Stimulated activated CD8-positive, alpha-beta memory T cell treated with anti-CD3 and anti-CD28 coated beads, Interleukin-7, amount 100 ng/mL, for 48 hours (primary cell): Measurements from ENCODE around the gene PRPF19.

Experiments
- DNase-seq, 2 donors: peaks; one replicate each; pipeline ENCODE4 v3.0.0-alpha.2; 2020; ENCODE audit warnings: low read depth in 1 of 2; ENCODE audit errors: extremely low read depth in 1 of 2

Gene PRPF19

DNA sequence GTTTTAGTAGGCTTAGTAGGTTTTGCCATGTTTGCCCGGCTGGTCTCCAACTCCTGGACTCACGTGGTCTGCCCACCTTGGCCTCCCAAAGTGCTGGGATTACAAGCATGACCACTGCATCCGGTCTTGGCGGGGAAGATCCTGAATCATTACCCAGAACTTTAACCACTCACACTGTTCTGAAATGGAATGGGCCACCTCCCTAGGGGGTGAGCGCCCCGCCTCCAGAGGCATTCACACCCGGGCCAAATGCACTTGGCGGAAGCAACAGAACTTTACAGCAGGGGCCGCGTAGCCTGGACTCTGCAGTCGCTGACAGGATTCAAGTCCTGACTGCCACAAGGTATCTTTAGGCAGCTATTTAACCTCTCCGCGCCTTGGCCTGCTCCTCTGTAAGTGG lies 59.1 kb downstream of the PRPF19 start:
- DNase-seq = no peak

DNA sequence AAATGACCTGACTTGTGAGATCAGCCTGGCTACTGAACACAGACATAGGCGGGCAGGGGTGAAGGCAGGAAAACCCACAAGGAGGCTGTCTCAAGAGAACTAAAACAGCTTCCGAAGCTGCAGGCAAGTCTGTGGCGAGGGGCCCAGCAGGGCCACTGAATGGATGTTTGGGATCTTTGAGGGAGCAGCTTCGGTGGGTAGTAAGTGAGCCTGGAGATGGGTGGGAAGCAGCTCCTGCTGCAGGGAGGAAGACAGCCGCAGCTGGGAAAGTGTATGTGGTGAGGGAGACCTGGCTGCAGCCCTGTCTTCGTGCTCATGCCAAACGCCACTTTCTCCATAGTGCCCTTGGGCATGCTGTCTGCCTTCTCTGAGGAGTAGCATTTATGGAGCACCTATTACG lies 61.0 kb downstream of the PRPF19 start:
- DNase-seq = no peak

DNA sequence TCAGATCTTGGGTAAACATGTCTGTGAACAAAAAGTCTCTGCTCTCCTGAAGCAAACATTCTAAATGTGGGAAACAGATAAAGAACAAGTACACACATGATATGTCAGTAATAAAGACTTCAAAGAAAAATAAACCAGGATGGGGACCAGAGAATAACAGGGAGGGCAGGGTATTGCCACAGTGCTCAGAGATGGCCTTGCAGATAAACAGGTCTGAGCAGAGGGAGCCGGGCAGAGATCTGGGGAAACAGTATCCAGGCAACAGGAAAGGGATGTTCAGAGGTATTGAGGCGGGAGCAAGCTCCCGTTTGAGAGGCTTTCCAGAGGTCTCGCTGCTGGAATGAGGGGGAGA lies 61.5 kb downstream of the PRPF19 start:
- DNase-seq = no peak

DNA sequence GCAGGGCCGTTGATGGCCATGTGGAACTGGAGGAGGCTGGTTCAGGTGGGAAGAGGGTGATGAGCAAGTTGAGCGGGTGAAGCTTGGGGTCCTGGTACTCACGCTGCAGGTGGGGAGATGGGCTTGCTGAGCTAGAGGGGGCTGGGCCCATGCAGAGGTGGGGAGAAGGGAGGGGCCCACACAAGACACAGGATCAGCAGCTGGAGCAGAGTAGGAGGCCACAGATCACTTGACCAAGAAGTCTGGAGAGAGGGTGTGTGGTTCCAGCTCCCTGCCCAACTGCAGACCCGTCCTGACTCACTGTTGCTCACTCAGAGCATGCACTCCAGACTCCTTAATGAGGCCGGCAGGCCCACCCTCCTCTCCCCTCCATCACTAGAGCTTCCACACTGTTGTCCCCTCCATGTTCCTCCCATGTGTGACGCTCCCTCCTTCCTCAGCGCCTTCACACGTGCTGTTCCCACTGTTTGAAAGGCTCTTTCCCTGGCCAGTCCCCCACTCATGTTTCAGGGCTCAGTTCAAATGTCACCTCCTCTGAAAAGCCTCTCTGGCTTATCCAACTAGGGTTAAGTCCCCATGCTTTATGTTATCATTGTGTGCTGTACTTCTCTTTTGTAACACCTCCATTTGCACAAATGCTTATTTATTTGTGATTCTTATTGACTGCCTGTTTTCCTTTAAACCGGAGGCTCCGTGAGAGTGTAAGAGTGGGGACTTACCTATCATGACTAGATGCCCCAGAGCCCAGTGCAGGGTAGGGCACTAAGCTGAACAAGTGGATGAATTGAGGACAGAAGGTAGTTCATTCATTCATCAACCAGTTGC lies 62.1 kb downstream of the PRPF19 start:
- no peak for DNase-seq

DNA sequence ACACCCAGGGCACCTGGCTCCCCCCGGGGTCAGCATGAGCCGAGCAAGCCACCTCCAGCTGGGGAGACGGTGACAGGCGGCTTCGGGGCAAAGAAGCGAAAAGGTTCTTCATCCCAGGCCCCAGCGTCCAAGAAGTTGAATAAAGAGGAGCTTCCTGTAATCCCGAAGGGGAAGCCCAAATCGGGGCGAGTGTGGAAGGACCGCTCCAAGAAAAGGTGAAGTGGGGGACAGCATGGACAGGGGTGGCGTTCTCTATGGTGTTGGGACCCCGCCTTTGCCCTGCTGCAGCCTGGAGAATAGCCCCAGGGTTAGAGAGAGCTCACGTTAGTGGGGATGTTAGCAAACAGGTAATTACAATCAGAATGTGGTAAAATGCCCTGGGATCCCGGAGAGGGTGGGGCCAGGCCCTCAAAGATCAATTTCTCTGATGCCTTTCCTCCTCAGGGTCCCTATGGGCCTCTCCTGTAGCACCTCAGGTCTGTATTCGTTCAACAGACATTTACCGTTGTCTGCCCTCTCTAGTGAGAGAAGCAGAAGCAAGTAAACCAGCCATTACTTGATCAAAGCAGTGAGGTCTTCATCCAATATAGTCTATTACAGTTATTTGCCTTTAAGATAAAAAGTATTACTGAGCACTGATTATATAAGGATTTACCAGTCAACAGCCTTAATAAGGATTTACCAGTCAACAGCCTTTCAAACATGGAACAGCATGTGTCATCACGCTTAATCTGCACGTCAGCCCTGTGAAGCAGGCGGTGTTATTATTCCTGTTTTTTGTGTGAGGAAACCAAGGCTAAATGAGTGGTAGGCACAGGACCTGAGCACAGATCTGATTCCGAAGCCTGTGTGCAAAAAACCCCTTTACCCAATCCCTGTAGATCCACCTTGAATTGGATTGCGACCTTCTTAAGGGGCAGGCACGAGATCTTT lies 63.5 kb downstream of the PRPF19 start:
- no peak for DNase-seq

DNA sequence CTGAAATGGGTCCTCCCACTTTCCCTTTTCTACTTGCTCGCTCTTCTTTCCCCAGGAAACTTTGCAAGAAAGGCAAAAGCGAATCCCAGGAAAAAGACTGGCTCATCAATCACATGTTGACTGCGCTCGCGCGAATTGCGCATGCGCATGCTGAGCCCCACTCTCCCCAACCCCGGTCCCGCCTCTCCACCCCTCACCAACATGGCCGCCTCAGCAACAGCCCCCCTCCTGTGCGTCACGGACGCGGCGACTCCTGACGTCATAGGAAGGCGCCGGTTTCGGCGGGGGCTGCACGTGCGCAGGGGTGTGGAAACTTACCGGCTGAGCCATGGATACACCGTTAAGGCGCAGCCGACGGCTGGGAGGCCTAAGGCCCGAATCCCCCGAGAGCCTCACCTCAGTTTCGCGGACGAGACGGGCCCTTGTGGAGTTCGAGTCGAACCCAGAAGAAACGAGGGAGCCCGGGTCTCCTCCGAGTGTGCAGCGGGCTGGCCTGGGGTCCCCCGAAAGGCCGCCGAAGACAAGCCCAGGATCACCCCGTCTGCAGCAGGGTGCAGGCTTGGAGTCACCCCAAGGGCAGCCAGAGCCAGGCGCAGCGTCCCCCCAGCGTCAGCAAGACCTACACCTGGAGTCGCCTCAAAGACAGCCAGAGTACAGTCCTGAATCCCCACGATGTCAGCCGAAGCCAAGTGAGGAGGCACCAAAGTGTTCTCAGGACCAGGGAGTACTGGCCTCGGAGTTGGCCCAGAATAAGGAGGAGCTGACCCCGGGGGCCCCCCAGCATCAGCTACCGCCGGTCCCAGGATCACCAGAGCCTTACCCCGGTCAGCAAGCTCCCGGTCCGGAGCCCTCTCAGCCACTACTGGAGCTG lies 64.4 kb downstream of the PRPF19 start, which contains the start of gene CCDC86:
CCDC86 (plus strand) TSS at position 317 of the 871 bp plus-strand sequence; CDS start at position 329, 12 bp downstream.
- peak; percentile 92 to 96 for DNase-seq
